ENCODE measurements around the gene FOXP1. TPM values are rescaled to one million over a fixed set of nuclear protein-coding genes. Genes with fewer than 3 reads are reported as not detected.

Gene FOXP1
- total RNA-seq, 1 donor from 2014 or later: 33.2 TPM

GRCh38 chr3:71566776-71567175, 16.8 kb downstream of the FOXP1 start:
- Histone ChIP-seq H3K4me3 (ENCODE audit: low read depth, low read length) (no peak overlapping the region), H3K27me3 (ENCODE audit: control insufficient read depth, insufficient read depth, low read length) (no peaks in the 10 kb centered on the region), H3K36me3 (ENCODE audit: control insufficient read depth, insufficient read depth, low read length) (no peaks in the 10 kb centered on the region)
- FAIRE-seq: no peak
- no peak for DNase-seq (ENCODE audit: low read depth)
- no peak for TF ChIP-seq CTCF (IDR thresholded peaks at IDR 0.05; ENCODE audit: insufficient read depth, low read length, severe bottlenecking)

GRCh38 chr3:71565976-71566375, 17.6 kb downstream of the FOXP1 start:
- no peak for TF ChIP-seq CTCF (IDR thresholded peaks at IDR 0.05; ENCODE audit: insufficient read depth, low read length, severe bottlenecking)
- no peak for DNase-seq (ENCODE audit: low read depth)
- no peaks in the 10 kb centered on the region for H3K27me3 ChIP-seq (ENCODE audit: control insufficient read depth, insufficient read depth, low read length)
- FAIRE-seq: no peak
- no peaks in the 10 kb centered on the region for H3K36me3 ChIP-seq (ENCODE audit: control insufficient read depth, insufficient read depth, low read length)
- no peak overlapping the region for H3K4me3 ChIP-seq (ENCODE audit: low read depth, low read length)

GRCh38 chr3:71565316-71565715, 18.2 kb downstream of the FOXP1 start:
- no peaks in the 10 kb centered on the region for H3K36me3 ChIP-seq (ENCODE audit: control insufficient read depth, insufficient read depth, low read length)
- no peaks in the 10 kb centered on the region for H3K27me3 ChIP-seq (ENCODE audit: control insufficient read depth, insufficient read depth, low read length)
- FAIRE-seq (no peak), DNase-seq (ENCODE audit: low read depth) (no peak)
- H3K4me3 ChIP-seq (ENCODE audit: low read depth, low read length): no peak overlapping the region
- no peak for TF ChIP-seq CTCF (IDR thresholded peaks at IDR 0.05; ENCODE audit: insufficient read depth, low read length, severe bottlenecking)

GRCh38 chr3:71564361-71564760, 19.2 kb downstream of the FOXP1 start:
- TF ChIP-seq CTCF (IDR thresholded peaks at IDR 0.05; ENCODE audit: insufficient read depth, low read length, severe bottlenecking): no peak
- peak; percentile 78 for DNase-seq (ENCODE audit: low read depth)
- Histone ChIP-seq H3K27me3 (ENCODE audit: control insufficient read depth, insufficient read depth, low read length) (no peaks in the 10 kb centered on the region), H3K36me3 (ENCODE audit: control insufficient read depth, insufficient read depth, low read length) (no peaks in the 10 kb centered on the region), H3K4me3 (ENCODE audit: low read depth, low read length) (no peak overlapping the region)
- no peak for FAIRE-seq

- no peak for FAIRE-seq
- Histone ChIP-seq H3K27me3 (ENCODE audit: control insufficient read depth, insufficient read depth, low read length) (no peaks in the 10 kb centered on the region), H3K4me3 (ENCODE audit: low read depth, low read length) (no peak overlapping the region), H3K36me3 (ENCODE audit: control insufficient read depth, insufficient read depth, low read length) (no peaks in the 10 kb centered on the region)
- peak; percentile 68 for DNase-seq (ENCODE audit: low read depth)
- no peak for TF ChIP-seq CTCF (IDR thresholded peaks at IDR 0.05; ENCODE audit: insufficient read depth, low read length, severe bottlenecking)
Observed at GRCh38 chr3:71563827-71564226, 19.7 kb downstream of the FOXP1 start.

GRCh38 chr3:71562938-71563337, 20.6 kb downstream of the FOXP1 start:
- no peaks in the 10 kb centered on the region for H3K27me3 ChIP-seq (ENCODE audit: control insufficient read depth, insufficient read depth, low read length)
- no peak overlapping the region for H3K4me3 ChIP-seq (ENCODE audit: low read depth, low read length)
- TF ChIP-seq CTCF (IDR thresholded peaks at IDR 0.05; ENCODE audit: insufficient read depth, low read length, severe bottlenecking): no peak
- no peaks in the 10 kb centered on the region for H3K36me3 ChIP-seq (ENCODE audit: control insufficient read depth, insufficient read depth, low read length)
- FAIRE-seq: no peak
- DNase-seq (ENCODE audit: low read depth): peak; percentile 3

Data from bronchial epithelial cell (primary cell).